Hepatocyte (in vitro differentiated cells): ENCODE measurements around the gene ANO2. TPM values are rescaled to one million over a fixed set of nuclear protein-coding genes. Genes with fewer than 3 reads are reported as not detected.

Experiments
- DNase-seq: peaks from one replicate; pipeline ENCODE4 v3.0.0-alpha.2; 2016; ENCODE audit warnings: low spot score
- H2AFZ ChIP-seq: fragments of 200-600 bp; sonication (generic); 2 replicates; pipeline ENCODE4 v1.6.0; 2016; ENCODE audit warnings: antibody characterized with exemption, mild to moderate bottlenecking
- H3K27ac ChIP-seq: fragments of 200-600 bp; sonication (generic); 2 replicates; pipeline ENCODE4 v1.5.1; 2016; ENCODE audit warnings: mild to moderate bottlenecking
- H3K27me3 ChIP-seq: fragments of 200-600 bp; sonication (generic); 2 replicates; pipeline ENCODE4 v1.6.1; 2016
- H3K36me3 ChIP-seq: fragments of 200-600 bp; sonication (generic); replicated peaks from 2 replicates; pipeline ENCODE4 v1.5.1; 2016; ENCODE audit warnings: low read depth; ENCODE audit not compliant: insufficient read depth
- H3K4me1 ChIP-seq: fragments of 200-600 bp; sonication (generic); 2 replicates; pipeline ENCODE4 v1.5.1; 2016; ENCODE audit warnings: mild to moderate bottlenecking, moderate library complexity; ENCODE audit not compliant: insufficient read depth
- H3K4me2 ChIP-seq: fragments of 200-600 bp; sonication (generic); 2 replicates; pipeline ENCODE4 v1.6.0; 2016
- H3K4me3 ChIP-seq: fragments of 200-600 bp; sonication (generic); 2 replicates; pipeline ENCODE4 v1.5.1; 2016; ENCODE audit warnings: mild to moderate bottlenecking
- H3K79me2 ChIP-seq: fragments of 200-600 bp; sonication (generic); 2 replicates; pipeline ENCODE4 v1.6.0; 2017; ENCODE audit warnings: mild to moderate bottlenecking
- H3K9me2 ChIP-seq: fragments of 200-600 bp; sonication (generic); replicated peaks from 2 replicates; pipeline ENCODE4 v1.6.0; 2017; ENCODE audit warnings: mild to moderate bottlenecking; ENCODE audit not compliant: insufficient read depth
- H3K9me3 ChIP-seq: fragments of 200-600 bp; sonication (generic); 2 replicates; pipeline ENCODE4 v1.5.1; 2016; ENCODE audit warnings: low read depth, mild to moderate bottlenecking
- H4K20me1 ChIP-seq: fragments of 200-600 bp; sonication (generic); 2 replicates; pipeline ENCODE4 v1.6.0; 2016; ENCODE audit warnings: mild to moderate bottlenecking; ENCODE audit not compliant: insufficient read depth, poor library complexity, severe bottlenecking
- CTCF ChIP-seq: fragments of 200-600 bp; sonication (generic); IDR thresholded peaks from 2 replicates; pipeline ENCODE4 v1.5.1; 2016; ENCODE audit warnings: antibody characterized with exemption, mild to moderate bottlenecking; ENCODE audit not compliant: poor library complexity
- EZH2 ChIP-seq: fragments of 200-600 bp; sonication (generic); IDR thresholded peaks from 2 replicates; pipeline ENCODE4 v1.6.1; 2016; ENCODE audit warnings: antibody characterized with exemption, mild to moderate bottlenecking, borderline replicate concordance
- EZH2phosphoT487 ChIP-seq: fragments of 200-600 bp; sonication (generic); IDR thresholded peaks from one replicate; pipeline ENCODE4 v1.6.1; 2018; ENCODE audit warnings: antibody characterized with exemption, mild to moderate bottlenecking, low read depth, moderate library complexity; ENCODE audit not compliant: unreplicated experiment, severe bottlenecking
- WGBS: methylation state at CpG from one replicate; pipeline ENCODE4 v1.1.6; 2016; ENCODE audit warnings: low lambda C conversion rate; ENCODE audit errors: missing lambda C conversion rate; 5-methylcytosine and 5-hydroxymethylcytosine counted together
- polyA plus RNA-seq: library from polyadenylated mRNA; unstranded; fragments of >200 nt; fragmentation: Nextera tagmentation; extraction: Ambion mirVana; gene quantifications from 2 replicates; pipeline ENCODE4 v1.2.1, GENCODE V29; 2016
- total RNA-seq: library from RNA; depleted of rRNA; stranded (reverse); fragments of >200 nt; gene quantifications from 2 replicates; pipeline ENCODE4 v1.2.3, GENCODE V29; 2014

The ANO2 gene
- total and polyA plus RNA-seq, 2 experiments from 2014 or later, result 1.0 to 1.9 TPM

DNA sequence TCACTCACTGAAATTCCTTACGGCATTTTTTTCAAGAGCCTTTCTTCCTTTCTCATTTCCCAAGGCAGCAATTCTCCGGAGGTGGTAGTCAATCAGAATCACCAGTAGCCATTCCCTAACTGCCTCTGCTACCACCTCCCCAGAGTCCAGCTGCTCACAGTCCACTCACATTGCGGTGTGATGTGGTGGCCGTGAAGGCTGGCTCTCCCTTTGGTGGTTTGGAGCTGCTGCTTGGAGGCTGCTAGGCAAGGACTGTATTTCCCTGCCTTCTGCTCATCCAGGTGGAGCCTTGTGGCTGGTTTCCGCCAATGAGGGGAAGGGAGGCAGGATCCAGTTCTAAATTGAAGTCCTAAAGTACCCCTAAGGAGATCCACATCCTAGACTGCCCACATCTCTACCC, 222.0 kb downstream of the ANO2 start:
- 92% methylated on average over 5 of the region's 5 CpGs for whole genome bisulfite sequencing
- DNase-seq, result no peak

GRCh38 chr12:5720381-5721005, 224.6 kb downstream of the ANO2 start:
- no peak for DNase-seq
- Histone ChIP-seq H3K9me2 (no peaks in the 10 kb centered on the region), H3K36me3 (no peaks in the 10 kb centered on the region), H3K4me1 (peaks cover 18% of the 10 kb centered on the region), H2AFZ (no peak overlapping the region), H4K20me1 (no peaks in the 10 kb centered on the region), H3K27me3 (no peaks in the 10 kb centered on the region), H3K4me3 (no peak overlapping the region), H3K27ac (no peak overlapping the region), H3K4me2 (no peak overlapping the region), H3K79me2 (no peaks in the 10 kb centered on the region), H3K9me3 (no peaks in the 10 kb centered on the region)
- TF ChIP-seq EZH2, result no peak
- 65% methylated on average over 7 of the region's 7 CpGs for WGBS

More for the DNA sequence above, 222.0 kb downstream of the ANO2 start:
- H3K9me2 ChIP-seq, result no peaks in the 10 kb centered on the region
- no peaks in the 10 kb centered on the region for H3K36me3 ChIP-seq
- H3K27me3 ChIP-seq, result no peaks in the 10 kb centered on the region
- no peak overlapping the region for H3K4me3 ChIP-seq
- no peak for TF ChIP-seq CTCF
- no peak for TF ChIP-seq EZH2
- TF ChIP-seq EZH2phosphoT487, result no peak
- H3K4me2 ChIP-seq, result no peak overlapping the region
- no peak overlapping the region for H2AFZ ChIP-seq
- no peaks in the 10 kb centered on the region for H3K9me3 ChIP-seq
- no peaks in the 10 kb centered on the region for H3K4me1 ChIP-seq
- no peak overlapping the region for H3K27ac ChIP-seq
- no peaks in the 10 kb centered on the region for H3K79me2 ChIP-seq
- H4K20me1 ChIP-seq, result no peaks in the 10 kb centered on the region

- Histone ChIP-seq H3K9me2 (no peaks in the 10 kb centered on the region), H4K20me1 (no peaks in the 10 kb centered on the region), H3K9me3 (no peaks in the 10 kb centered on the region), H3K79me2 (no peaks in the 10 kb centered on the region), H3K27me3 (no peaks in the 10 kb centered on the region), H3K4me1 (peaks cover 27% of the 10 kb centered on the region), H3K27ac (no peak overlapping the region), H3K4me2 (no peak overlapping the region), H3K36me3 (no peaks in the 10 kb centered on the region), H3K4me3 (no peak overlapping the region), H2AFZ (no peak overlapping the region)
- DNase-seq, result no peak
- TF ChIP-seq EZH2phosphoT487 (no peak), CTCF (no peak)
- 92% methylated on average over 6 of the region's 6 CpGs for WGBS
These were observed 226.4 kb downstream of the ANO2 start for GRCh38 chr12:5718680-5719079.

GRCh38 chr12:5718073-5718472, 227.0 kb downstream of the ANO2 start:
- H3K27me3 ChIP-seq, result no peaks in the 10 kb centered on the region
- peaks cover 27% of the 10 kb centered on the region for H3K4me1 ChIP-seq
- H3K27ac ChIP-seq, result no peak overlapping the region
- H3K79me2 ChIP-seq, result no peaks in the 10 kb centered on the region
- no peaks in the 10 kb centered on the region for H3K9me2 ChIP-seq
- no peak overlapping the region for H3K4me2 ChIP-seq
- no peak for DNase-seq
- H4K20me1 ChIP-seq, result no peaks in the 10 kb centered on the region
- no peak overlapping the region for H2AFZ ChIP-seq
- 90% methylated on average over 5 of the region's 5 CpGs for WGBS
- no peak overlapping the region for H3K4me3 ChIP-seq
- H3K9me3 ChIP-seq, result no peaks in the 10 kb centered on the region
- TF ChIP-seq EZH2 (no peak), CTCF (no peak), EZH2phosphoT487 (no peak)
- no peaks in the 10 kb centered on the region for H3K36me3 ChIP-seq
